Upper lobe of right lung (tissue), 1 donor: ENCODE measurements around the gene PTGER4. TPM values are rescaled to one million over a fixed set of nuclear protein-coding genes. Genes with fewer than 3 reads are reported as not detected.

Experiments
- ATAC-seq: fragments of 200-7000 bp; cut with Tn5 transposase; one replicate; pipeline ENCODE4 v1.9.1; 2020; ENCODE audit warnings: mild to moderate bottlenecking, moderate library complexity
- DNase-seq: peaks from one replicate; pipeline ENCODE4 v3.0.0-alpha.2; 2020
- H3K27ac ChIP-seq: fragments of 200-600 bp; one replicate; pipeline ENCODE4 v1.8.0; 2022
- H3K27me3 ChIP-seq: fragments of 200-600 bp; one replicate; pipeline ENCODE4 v1.8.0; 2022; ENCODE audit warnings: mild to moderate bottlenecking
- H3K36me3 ChIP-seq: fragments of 200-600 bp; one replicate; pipeline ENCODE4 v1.8.0; 2022
- H3K4me1 ChIP-seq: fragments of 200-600 bp; one replicate; pipeline ENCODE4 v1.8.0; 2022
- H3K4me3 ChIP-seq: fragments of 200-600 bp; one replicate; pipeline ENCODE4 v1.8.0; 2022; ENCODE audit warnings: mild to moderate bottlenecking
- H3K9me3 ChIP-seq: fragments of 200-600 bp; one replicate; pipeline ENCODE4 v1.8.0; 2022
- intact Hi-C: fragments of 100-400 bp; cut with DNase I; formaldehyde crosslinking; loops from one replicate; pipeline ENCODE4 v1.11.0; 2022
- total RNA-seq: library from RNA; stranded (reverse); fragmentation: NEBNext Ultra II Directional; extraction: Animal tissue kit (Norgen Biotek cat#: 25700); gene quantifications from one replicate; pipeline ENCODE4 v1.2.1, GENCODE V29; 2021
- TF ChIP-seq, protein P1 (sequence below): fragments of 200-600 bp; IDR thresholded peaks from one replicate; pipeline ENCODE4 v1.8.0; 2022; ENCODE audit warnings: antibody characterized with exemption
- donor health status: DM: no; HTN: yes; CAD: no; lungs with severe emphysema.

Gene PTGER4
- total RNA-seq, 1 donor from 2014 or later, result 31.2 TPM

- H3K27me3 ChIP-seq, result no peaks in the 10 kb centered on the region
- ATAC-seq, result no peak
- DNase-seq, result no peak
Measured at GRCh38 chr5:40646266-40646665, 33.4 kb upstream of the PTGER4 start.

DNA sequence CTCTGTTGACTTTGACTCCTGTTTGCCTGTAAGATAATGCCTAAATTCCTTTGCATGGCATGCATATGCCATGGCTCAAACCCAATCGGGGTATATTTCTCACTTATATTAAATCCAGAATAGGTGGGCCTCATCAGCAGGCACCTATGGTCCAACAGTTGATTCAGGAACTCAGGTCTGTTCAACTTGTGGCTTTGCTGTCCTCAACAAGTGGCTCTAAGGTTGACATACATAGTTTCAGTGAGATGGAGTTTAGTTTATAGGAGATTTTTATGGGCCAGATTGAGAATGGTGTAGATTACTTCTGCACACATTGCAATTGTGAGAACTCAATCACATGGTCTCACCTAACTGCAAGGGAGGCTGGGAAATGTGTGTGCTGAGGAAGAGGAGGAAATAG is 31.6 kb upstream of the PTGER4 start:
- TF ChIP-seq, protein P1, sequence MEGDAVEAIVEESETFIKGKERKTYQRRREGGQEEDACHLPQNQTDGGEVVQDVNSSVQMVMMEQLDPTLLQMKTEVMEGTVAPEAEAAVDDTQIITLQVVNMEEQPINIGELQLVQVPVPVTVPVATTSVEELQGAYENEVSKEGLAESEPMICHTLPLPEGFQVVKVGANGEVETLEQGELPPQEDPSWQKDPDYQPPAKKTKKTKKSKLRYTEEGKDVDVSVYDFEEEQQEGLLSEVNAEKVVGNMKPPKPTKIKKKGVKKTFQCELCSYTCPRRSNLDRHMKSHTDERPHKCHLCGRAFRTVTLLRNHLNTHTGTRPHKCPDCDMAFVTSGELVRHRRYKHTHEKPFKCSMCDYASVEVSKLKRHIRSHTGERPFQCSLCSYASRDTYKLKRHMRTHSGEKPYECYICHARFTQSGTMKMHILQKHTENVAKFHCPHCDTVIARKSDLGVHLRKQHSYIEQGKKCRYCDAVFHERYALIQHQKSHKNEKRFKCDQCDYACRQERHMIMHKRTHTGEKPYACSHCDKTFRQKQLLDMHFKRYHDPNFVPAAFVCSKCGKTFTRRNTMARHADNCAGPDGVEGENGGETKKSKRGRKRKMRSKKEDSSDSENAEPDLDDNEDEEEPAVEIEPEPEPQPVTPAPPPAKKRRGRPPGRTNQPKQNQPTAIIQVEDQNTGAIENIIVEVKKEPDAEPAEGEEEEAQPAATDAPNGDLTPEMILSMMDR, result no peak
- Histone ChIP-seq H3K9me3 (no peaks in the 10 kb centered on the region), H3K36me3 (no peaks in the 10 kb centered on the region), H3K27me3 (no peaks in the 10 kb centered on the region), H3K4me3 (no peak overlapping the region), H3K27ac (no peak overlapping the region), H3K4me1 (no peaks in the 10 kb centered on the region)
- DNase-seq (no peak), ATAC-seq (no peak)
- intact Hi-C loops, result no loop called here

More at GRCh38 chr5:40646266-40646665, 33.4 kb upstream of the PTGER4 start:
- Histone ChIP-seq H3K4me3 (no peak overlapping the region), H3K9me3 (no peaks in the 10 kb centered on the region), H3K36me3 (no peaks in the 10 kb centered on the region), H3K4me1 (no peaks in the 10 kb centered on the region), H3K27ac (no peak overlapping the region)
- TF ChIP-seq, protein P1, result no peak
- intact Hi-C loops, result no loop called here

GRCh38 chr5:40649463-40650030 is 30.2 kb upstream of the PTGER4 start:
- DNase-seq (no peak), ATAC-seq (no peak)
- no peak overlapping the region for H3K27ac ChIP-seq
- H3K4me3 ChIP-seq, result no peak overlapping the region
- H3K36me3 ChIP-seq, result no peaks in the 10 kb centered on the region
- H3K9me3 ChIP-seq, result no peaks in the 10 kb centered on the region
- TF ChIP-seq, protein P1, result no peak
- intact Hi-C loops, result no loop called here
- H3K4me1 ChIP-seq, result no peaks in the 10 kb centered on the region
- H3K27me3 ChIP-seq, result no peaks in the 10 kb centered on the region

DNA sequence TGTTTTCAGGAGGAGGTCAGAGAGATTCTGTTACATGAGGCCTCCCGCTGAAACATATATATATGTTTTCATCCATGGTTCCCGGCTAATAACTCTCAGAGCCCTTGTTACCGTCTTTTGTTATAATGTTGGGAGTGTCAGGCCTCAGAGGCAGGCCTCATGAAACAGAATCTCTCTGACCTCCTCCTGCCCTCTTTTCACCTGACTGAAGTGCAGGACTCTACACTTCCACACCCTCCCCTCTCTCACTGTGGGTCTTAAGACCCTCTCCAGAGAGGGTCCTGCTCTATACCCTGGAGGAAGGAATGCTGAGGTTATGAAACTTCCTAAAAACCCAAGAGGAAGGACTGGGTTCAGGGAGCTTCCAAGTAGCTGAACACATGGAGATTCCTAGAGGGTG is 28.5 kb upstream of the PTGER4 start:
- no peak for ATAC-seq
- H3K9me3 ChIP-seq, result no peaks in the 10 kb centered on the region
- H3K4me1 ChIP-seq, result no peaks in the 10 kb centered on the region
- DNase-seq, result no peak
- intact Hi-C loops, result no loop called here
- H3K27ac ChIP-seq, result no peak overlapping the region
- H3K4me3 ChIP-seq, result no peak overlapping the region
- TF ChIP-seq, protein P1, result no peak
- no peaks in the 10 kb centered on the region for H3K36me3 ChIP-seq
- H3K27me3 ChIP-seq, result no peaks in the 10 kb centered on the region

DNA sequence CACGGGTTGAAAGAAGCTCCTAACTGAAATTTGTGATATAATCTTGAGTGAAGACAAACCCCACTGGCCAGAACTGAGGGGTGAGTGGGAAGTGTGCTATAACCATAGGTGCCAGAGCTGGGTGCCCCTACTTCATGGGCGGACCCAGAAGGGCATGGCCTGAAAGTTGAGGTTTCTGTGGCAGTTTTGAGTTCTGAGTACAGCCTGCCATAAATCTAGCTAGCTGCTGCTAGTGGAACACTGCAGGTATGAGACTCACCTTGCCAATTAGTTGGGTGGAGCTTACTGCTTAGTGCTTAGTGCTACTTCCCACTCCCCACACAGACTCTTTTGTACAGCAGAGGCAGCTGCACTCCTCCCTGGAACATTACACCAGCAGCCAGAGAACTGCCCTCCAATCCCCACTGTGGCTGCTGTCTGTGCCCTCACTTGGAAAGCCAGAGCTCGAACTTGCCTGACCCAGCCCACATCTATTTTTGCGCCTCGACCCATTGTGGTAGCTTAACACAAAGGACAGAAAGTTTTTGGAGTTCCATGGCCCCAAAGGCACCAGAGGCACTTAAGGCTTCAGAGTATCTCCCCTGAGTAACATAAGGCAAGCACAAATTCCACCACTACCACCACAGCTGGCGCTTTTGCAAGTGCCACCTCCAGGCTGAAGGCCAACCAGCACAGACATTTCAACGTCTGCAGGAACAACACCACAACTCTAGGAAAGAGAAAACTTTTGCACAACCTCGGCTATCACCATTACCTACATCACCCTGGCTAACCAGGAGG is 27.1 kb upstream of the PTGER4 start:
- no peak for ATAC-seq
- Histone ChIP-seq H3K4me1 (no peaks in the 10 kb centered on the region), H3K9me3 (no peaks in the 10 kb centered on the region), H3K27me3 (no peaks in the 10 kb centered on the region), H3K27ac (no peak overlapping the region), H3K36me3 (no peaks in the 10 kb centered on the region), H3K4me3 (no peak overlapping the region)
- DNase-seq, result no peak
- TF ChIP-seq, protein P1, result no peak
- intact Hi-C loops, result no loop called here
